Measurements from ENCODE around the gene SYNPO2.

GRCh38 chr4:119027811-119028210 is 139.2 kb downstream of the SYNPO2 start:
- TF ChIP-seq CTCF (IDR thresholded peaks at IDR 0.05 in 4 of 5, conservative IDR thresholded peaks at IDR 0.05 in 1 of 5) (no peak), POLR2A (IDR thresholded peaks at IDR 0.05) (peak; percentile 82 to 83)

Measured in gastrocnemius medialis (tissue), 4 donors.